Keratinocyte (primary cell): Measurements from ENCODE around the gene ASPN. TPM values are rescaled to one million over a fixed set of nuclear protein-coding genes. Genes with fewer than 3 reads are reported as not detected.

Source experiments
- DNase-seq: peaks from one replicate; pipeline ENCODE4 v3.0.0-alpha.2; 2011; ENCODE audit warnings: low read depth, missing footprints, low spot score
- FAIRE-seq: peaks from 2 replicates; lab custom pipeline; 2011; peaks lifted over from hg19 to GRCh38; lab: Jason Lieb, UNC
- H2AFZ ChIP-seq: 2 replicates; pipeline ENCODE4 v1.6.0; 2012; ENCODE audit warnings: low read length, control low read depth, inconsistent platforms; ENCODE audit not compliant: control insufficient read depth
- H3K27ac ChIP-seq: 2 replicates; pipeline ENCODE4 v1.5.1; 2011; ENCODE audit warnings: low read length; ENCODE audit not compliant: control insufficient read depth, insufficient read depth
- H3K27me3 ChIP-seq: 3 replicates; pipeline ENCODE4 v1.6.0; 2011; ENCODE audit warnings: low read length; ENCODE audit not compliant: control insufficient read depth, insufficient read depth; ENCODE audit errors: extremely low read depth
- H3K36me3 ChIP-seq, 2 experiments: 2 replicates in 1 of 2; 3 replicates in 1 of 2; pipeline ENCODE4 v1.5.1; 2011; ENCODE audit warnings: low read length in 2 of 2, mild to moderate bottlenecking in 1 of 2; ENCODE audit not compliant: control insufficient read depth in 2 of 2, insufficient read depth in 2 of 2; ENCODE audit errors: extremely low read depth in 1 of 2
- H3K4me1 ChIP-seq: 3 replicates; pipeline ENCODE4 v1.5.1; 2011; ENCODE audit warnings: low read length; ENCODE audit not compliant: control insufficient read depth, insufficient read depth; ENCODE audit errors: extremely low read depth
- H3K4me2 ChIP-seq: 3 replicates; pipeline ENCODE4 v1.6.0; 2011; ENCODE audit warnings: low read depth, low read length; ENCODE audit not compliant: control insufficient read depth, insufficient read depth; ENCODE audit errors: extremely low read depth
- H3K4me3 ChIP-seq, 3 experiments: fragments of 200-600 bp in 1 of 3; sonication (generic) in 1 of 3; 2 replicates in 2 of 3; 3 replicates in 1 of 3; pipeline ENCODE4 v1.5.1; 2011 to 2016; ENCODE audit warnings: low read length in 3 of 3, mild to moderate bottlenecking in 3 of 3, control low read depth in 2 of 3, inconsistent platforms in 1 of 3, low read depth in 1 of 3, mixed read lengths in 1 of 3, mixed run types in 1 of 3, moderate library complexity in 1 of 3; ENCODE audit not compliant: control insufficient read depth in 2 of 3, insufficient read depth in 2 of 3; ENCODE audit errors: extremely low read depth in 1 of 3
- H3K79me2 ChIP-seq: 2 replicates; pipeline ENCODE4 v1.6.0; 2012; ENCODE audit warnings: low read length; ENCODE audit not compliant: control insufficient read depth, insufficient read depth
- H3K9ac ChIP-seq: 3 replicates; pipeline ENCODE4 v1.6.0; 2011; ENCODE audit warnings: low read length; ENCODE audit not compliant: control insufficient read depth, insufficient read depth; ENCODE audit errors: extremely low read depth
- H3K9me1 ChIP-seq: 3 replicates; pipeline ENCODE4 v1.6.0; 2011; ENCODE audit warnings: low read length; ENCODE audit not compliant: control insufficient read depth, insufficient read depth; ENCODE audit errors: extremely low read depth
- H3K9me3 ChIP-seq: 2 replicates; pipeline ENCODE4 v1.5.1; 2012; ENCODE audit warnings: low read depth, low read length; ENCODE audit not compliant: control insufficient read depth
- H4K20me1 ChIP-seq: 3 replicates; pipeline ENCODE4 v1.6.0; 2011; ENCODE audit warnings: low read length; ENCODE audit not compliant: control insufficient read depth, insufficient read depth; ENCODE audit errors: extremely low read depth
- CTCF ChIP-seq, 3 experiments: IDR thresholded peaks in 1 of 3; conservative IDR thresholded peaks in 1 of 3; optimal IDR thresholded peaks in 1 of 3; 2 replicates in 2 of 3; 3 replicates in 1 of 3; pipeline versions ENCODE3 to v1.5.1; 2011; ENCODE audit warnings: low read length in 3 of 3, mild to moderate bottlenecking in 3 of 3, moderate library complexity in 2 of 3, control low read depth in 1 of 3, inconsistent platforms in 1 of 3; ENCODE audit not compliant: insufficient read depth in 2 of 3; ENCODE audit errors: extremely low read depth in 1 of 3
- EZH2 ChIP-seq: IDR thresholded peaks from one replicate; pipeline ENCODE4 v1.6.1; 2012; ENCODE audit warnings: inconsistent platforms, mild to moderate bottlenecking, low read length, moderate library complexity
- dilution Hi-C: fragments of 300-500 bp; cut with MboI; formaldehyde crosslinking; loops from one replicate; pipeline ENCODE4 v1.7.0; 2020; ENCODE audit warnings: low sequenced_read_pairs; ENCODE audit not compliant: extremely low pct_ligation_motif_present
- polyA plus RNA-seq, 5 experiments: library from polyadenylated mRNA; depleted of rRNA in 3 of 5; stranded (reverse) in 3 of 5; stranded (forward) in 1 of 5; unstranded in 1 of 5; fragments of >200 nt; gene quantifications; 1 replicate in 1 of 5; 2 replicates in 3 of 5; 3 replicates in 1 of 5; pipeline versions ENCODE4 v1.2.1 to v1.2.3, GENCODE V29; 2011 to 2012; ENCODE audit warnings: missing spikeins in 2 of 5, low read depth in 1 of 5, low replicate concordance in 1 of 5

The ASPN gene
- polyA plus RNA-seq, 1 donor (not counting 4 experiments of a cell fraction or from before 2014, with no cell fraction given) = 0.63 TPM

GRCh38 chr9:92455217-92455616 is 27.1 kb downstream of the ASPN start:
- no peaks in the 10 kb centered on the region for H3K9me3 ChIP-seq
- no peak for FAIRE-seq

GRCh38 chr9:92446536-92446935 is 35.8 kb downstream of the ASPN start:
- no peak overlapping the region for H3K27ac ChIP-seq
- no peak overlapping the region for H3K9ac ChIP-seq
- H3K79me2 ChIP-seq = no peaks in the 10 kb centered on the region
- H3K9me3 ChIP-seq = no peaks in the 10 kb centered on the region
- H3K4me3 ChIP-seq = no peak overlapping the region
- FAIRE-seq (no peak), DNase-seq (no peak)
- H4K20me1 ChIP-seq = no peaks in the 10 kb centered on the region
- TF ChIP-seq CTCF (optimal IDR thresholded peaks at IDR 0.05 in 1 of 3, IDR thresholded peaks at IDR 0.05 in 1 of 3, conservative IDR thresholded peaks at IDR 0.05 in 1 of 3; ENCODE audit: extremely low read depth in 1 of 3, insufficient read depth in 2 of 3, low read length in 3 of 3) = no peak
- TF ChIP-seq EZH2 = no peak
- H3K4me2 ChIP-seq = no peak overlapping the region
- peaks cover 4% of the 10 kb centered on the region for H3K4me1 ChIP-seq
- no peaks in the 10 kb centered on the region for H3K9me1 ChIP-seq
- no peaks in the 10 kb centered on the region for H3K27me3 ChIP-seq
- H2AFZ ChIP-seq = no peak overlapping the region
- no peaks in the 10 kb centered on the region for H3K36me3 ChIP-seq
- dilution Hi-C loops = no loop called here

More at GRCh38 chr9:92455217-92455616, 27.1 kb downstream of the ASPN start:
- peak; percentile 34 to 53 (median 52) for TF ChIP-seq CTCF (optimal IDR thresholded peaks at IDR 0.05 in 1 of 3, IDR thresholded peaks at IDR 0.05 in 1 of 3, conservative IDR thresholded peaks at IDR 0.05 in 1 of 3; ENCODE audit: extremely low read depth in 1 of 3, insufficient read depth in 2 of 3, low read length in 3 of 3)
- no peak for TF ChIP-seq EZH2
- no peaks in the 10 kb centered on the region for H3K36me3 ChIP-seq
- dilution Hi-C loops = no loop called here
- H3K9me1 ChIP-seq = no peaks in the 10 kb centered on the region
- no peaks in the 10 kb centered on the region for H3K4me1 ChIP-seq
- H3K27me3 ChIP-seq = no peaks in the 10 kb centered on the region
- no peak overlapping the region for H2AFZ ChIP-seq
- no peaks in the 10 kb centered on the region for H3K79me2 ChIP-seq
- no peak overlapping the region for H3K9ac ChIP-seq
- no peak overlapping the region for H3K4me2 ChIP-seq
- H3K4me3 ChIP-seq = no peak overlapping the region
- no peaks in the 10 kb centered on the region for H4K20me1 ChIP-seq
- H3K27ac ChIP-seq = no peak overlapping the region
- DNase-seq = no peak
